ENCODE results near the gene STEAP3.

- TF ChIP-seq CTCF (IDR thresholded peaks at IDR 0.05 in 4 of 5, conservative IDR thresholded peaks at IDR 0.05 in 1 of 5), result no peak
- no peak for TF ChIP-seq POLR2A (IDR thresholded peaks at IDR 0.05)
Observed at GRCh38 chr2:119221609-119222008, 2.0 kb upstream of the STEAP3 start.
